Uterus (tissue), 2 donors: Measurements from ENCODE around the gene RAD51B.

Experiments used
- CTCF ChIP-seq, 4 experiments: fragments of 200-600 bp in 2 of 4; fragments of 450-650 bp in 2 of 4; sonication (generic) in 2 of 4; IDR thresholded peaks; one replicate each; pipeline ENCODE4 v1.5.1; 2016 to 2019; ENCODE audit warnings: antibody characterized with exemption in 4 of 4, mild to moderate bottlenecking in 2 of 4, moderate library complexity in 1 of 4
- POLR2A ChIP-seq, 2 donors: fragments of 450-650 bp; IDR thresholded peaks; one replicate each; pipeline ENCODE4 v1.6.1; 2016; ENCODE audit warnings: antibody characterized with exemption in 2 of 2, mild to moderate bottlenecking in 1 of 2, moderate library complexity in 1 of 2

GRCh38 chr14:68231898-68232297 lies 412.3 kb downstream of the RAD51B start:
- TF ChIP-seq CTCF (IDR thresholded peaks at IDR 0.05) (peak in 2 of 4 experiments; percentile 6 to 7), POLR2A (IDR thresholded peaks at IDR 0.05) (no peak)
